Lower leg skin (tissue), 3 donors: ENCODE data around the gene PCDHA10.

Source experiments
- CTCF ChIP-seq, 3 donors: fragments of 450-650 bp; IDR thresholded peaks; one replicate each; pipeline ENCODE4 v1.5.1; 2016; ENCODE audit warnings: antibody characterized with exemption in 3 of 3, mild to moderate bottlenecking in 3 of 3, moderate library complexity in 2 of 3
- POLR2A ChIP-seq, 2 donors: fragments of 450-650 bp; IDR thresholded peaks; one replicate each; pipeline ENCODE4 v1.6.1; 2016 to 2017; ENCODE audit warnings: antibody characterized with exemption in 2 of 2, mild to moderate bottlenecking in 1 of 2, moderate library complexity in 1 of 2

DNA sequence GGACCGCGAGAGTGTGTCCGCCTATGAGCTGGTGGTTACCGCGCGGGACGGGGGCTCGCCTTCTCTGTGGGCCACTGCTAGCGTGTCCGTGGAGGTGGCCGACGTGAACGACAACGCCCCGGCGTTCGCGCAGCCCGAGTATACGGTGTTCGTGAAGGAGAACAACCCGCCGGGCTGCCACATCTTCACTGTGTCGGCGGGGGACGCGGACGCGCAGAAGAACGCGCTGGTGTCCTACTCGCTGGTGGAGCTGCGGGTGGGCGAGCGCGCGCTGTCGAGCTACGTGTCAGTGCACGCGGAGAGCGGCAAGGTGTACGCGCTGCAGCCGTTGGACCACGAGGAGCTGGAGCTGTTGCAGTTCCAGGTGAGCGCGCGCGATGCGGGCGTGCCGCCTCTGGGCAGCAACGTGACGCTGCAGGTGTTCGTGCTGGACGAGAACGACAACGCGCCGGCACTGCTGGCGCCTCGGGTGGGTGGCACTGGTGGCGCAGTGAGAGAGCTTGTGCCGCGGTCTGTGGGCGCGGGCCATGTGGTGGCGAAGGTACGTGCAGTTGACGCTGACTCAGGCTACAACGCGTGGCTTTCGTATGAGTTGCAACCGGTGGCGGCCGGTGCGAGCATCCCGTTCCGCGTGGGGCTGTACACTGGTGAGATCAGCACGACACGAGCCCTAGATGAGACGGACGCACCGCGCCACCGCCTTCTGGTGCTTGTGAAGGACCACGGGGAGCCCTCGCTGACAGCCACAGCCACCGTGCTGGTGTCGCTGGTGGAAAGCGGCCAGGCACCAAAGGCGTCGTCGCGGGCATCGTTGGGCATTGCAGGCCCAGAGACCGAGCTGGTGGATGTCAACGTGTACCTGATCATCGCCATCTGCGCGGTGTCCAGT lies 19.8 kb upstream of the PCDHA10 start:
- TF ChIP-seq CTCF (IDR thresholded peaks at IDR 0.05) (no peak), POLR2A (IDR thresholded peaks at IDR 0.05) (no peak)
